GM21528 (cell line): ENCODE data around the gene A2M.

Experiments used
- ATAC-seq: cut with Tn5 transposase; IDR thresholded peaks from one replicate; pipeline ENCODE4 v1.9.1; 2021; ENCODE audit warnings: mild to moderate bottlenecking, moderate library complexity; ENCODE audit not compliant: unreplicated experiment, low FRiP score

The A2M gene

DNA sequence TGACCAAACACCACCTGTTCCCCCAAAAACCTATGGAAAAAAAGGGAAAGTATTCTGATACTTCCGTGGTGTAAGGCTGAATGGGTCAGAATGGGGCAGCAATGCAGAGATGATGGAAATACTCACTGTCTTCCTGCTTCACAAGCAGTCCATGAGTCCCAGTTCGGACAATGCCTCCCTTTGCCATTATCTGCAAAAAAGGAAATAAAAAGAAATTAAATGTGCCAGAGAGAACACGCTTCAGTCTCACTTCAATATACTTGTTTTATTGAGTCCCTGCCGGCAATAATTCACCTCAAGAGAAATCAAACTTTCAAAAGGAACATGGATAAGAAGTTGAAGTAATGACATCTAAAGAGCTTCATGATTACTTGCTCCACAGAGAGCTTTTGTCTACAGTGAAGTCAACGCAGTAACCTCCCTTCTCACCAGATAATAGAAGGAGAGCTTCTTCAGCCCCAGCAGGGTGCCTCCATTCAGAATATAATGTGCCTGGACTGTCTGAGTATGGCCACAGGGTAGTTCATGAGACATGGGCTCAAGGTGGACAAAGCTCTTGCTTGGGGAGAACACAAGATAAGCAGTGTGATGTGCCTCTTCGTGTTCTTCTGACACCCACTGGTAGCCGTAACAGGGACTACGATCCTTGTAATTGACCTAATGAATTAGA lies 14.6 kb downstream of the A2M start:
- no peak for ATAC-seq

DNA sequence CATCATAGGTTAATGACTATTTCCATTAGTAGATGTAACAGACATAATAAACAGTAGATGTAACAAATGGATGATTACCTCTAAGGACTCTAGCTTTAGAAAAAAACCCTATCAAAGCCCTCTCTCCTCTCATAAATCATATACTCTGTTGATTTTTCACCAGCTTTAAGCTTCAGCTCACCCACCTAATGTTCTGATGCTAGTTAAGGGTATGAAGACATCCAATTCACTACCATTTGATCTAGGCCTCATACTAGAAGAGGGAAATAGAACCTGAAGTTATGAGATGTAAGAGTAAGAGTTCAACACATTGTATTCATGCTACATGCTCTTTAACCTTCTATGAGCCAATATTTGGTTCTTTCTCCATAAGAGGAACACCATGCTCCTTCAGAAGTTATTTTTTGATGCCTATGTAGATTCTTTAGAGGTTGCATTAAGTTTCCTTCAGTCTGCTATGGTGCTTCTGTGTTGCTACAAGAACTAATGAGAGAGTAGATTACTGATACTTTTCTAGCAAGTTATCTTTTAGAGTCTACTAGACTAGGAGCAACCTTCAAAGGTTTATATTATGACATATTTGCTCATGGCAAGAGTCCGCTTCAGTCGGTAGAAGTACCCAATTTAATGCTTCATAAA lies 16.0 kb downstream of the A2M start:
- no peak for ATAC-seq

DNA sequence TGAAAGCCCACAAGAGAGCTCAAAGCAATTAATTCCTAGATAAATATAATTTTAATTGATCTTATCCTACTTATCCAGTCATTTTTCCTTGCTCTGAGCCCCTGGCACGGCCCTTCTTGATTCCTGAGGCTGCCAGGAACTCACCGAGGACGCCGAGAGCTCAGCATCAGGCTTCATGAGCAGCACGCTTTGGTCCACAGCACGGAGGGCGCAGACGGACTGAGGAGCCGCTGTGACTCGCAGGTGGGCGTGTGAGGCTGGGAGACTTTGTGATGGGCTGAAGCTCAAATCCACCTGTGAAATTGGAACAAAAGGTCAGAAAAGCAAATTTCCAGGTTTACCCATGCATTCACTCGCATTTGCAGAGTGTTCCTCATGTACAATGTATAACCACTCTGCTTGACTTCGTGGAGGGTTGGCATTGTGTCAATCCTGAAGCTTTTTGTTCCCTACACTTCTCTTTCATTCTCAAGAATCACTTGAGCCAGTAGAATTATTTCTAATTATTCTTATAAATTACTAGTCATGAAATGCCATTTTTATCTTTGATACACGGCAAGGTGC lies 17.2 kb downstream of the A2M start:
- no peak for ATAC-seq

DNA sequence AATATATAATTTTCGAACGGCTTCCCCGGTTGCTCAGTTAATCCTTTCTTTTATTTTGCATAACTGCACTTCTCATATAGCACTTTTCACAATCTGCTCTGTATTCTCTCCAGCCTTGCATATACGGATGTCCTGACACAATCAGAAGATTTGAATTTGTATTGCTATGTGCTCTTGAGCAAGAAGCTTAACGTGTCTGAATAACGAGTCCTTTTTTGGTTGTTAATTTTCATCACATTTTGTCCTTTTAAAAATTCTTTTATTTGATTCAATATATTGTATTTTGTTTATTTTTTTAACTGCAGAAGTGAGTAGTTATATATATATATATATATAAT lies 17.6 kb downstream of the A2M start:
- ATAC-seq, result no peak

DNA sequence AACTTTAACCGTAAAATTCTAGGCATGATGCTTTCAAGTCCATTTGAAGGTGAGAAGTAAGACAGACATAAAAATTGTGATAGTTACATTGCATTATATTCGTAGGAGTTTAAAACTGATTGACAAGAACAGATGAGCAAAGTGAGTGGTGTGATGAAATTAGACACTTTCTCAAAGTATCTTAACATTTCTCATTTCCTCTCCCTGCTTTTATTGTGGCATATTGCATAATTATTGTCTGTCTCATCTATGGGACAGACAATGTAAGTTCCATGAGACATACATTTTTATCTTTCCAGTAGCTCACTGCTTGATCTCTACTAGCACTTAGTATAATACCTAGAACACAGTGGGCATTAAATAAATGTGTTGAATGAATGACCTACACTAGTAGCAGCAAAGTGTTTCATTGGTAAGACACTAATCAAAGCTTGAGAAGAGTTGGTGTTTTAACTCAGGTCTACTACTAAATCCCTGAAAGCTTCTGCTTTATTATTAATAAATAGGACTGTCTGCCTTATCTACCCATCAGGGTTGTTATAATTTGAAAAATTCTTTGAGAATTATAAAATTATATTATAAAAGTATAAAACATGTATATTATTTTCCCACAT lies 19.0 kb downstream of the A2M start:
- ATAC-seq, result no peak

DNA sequence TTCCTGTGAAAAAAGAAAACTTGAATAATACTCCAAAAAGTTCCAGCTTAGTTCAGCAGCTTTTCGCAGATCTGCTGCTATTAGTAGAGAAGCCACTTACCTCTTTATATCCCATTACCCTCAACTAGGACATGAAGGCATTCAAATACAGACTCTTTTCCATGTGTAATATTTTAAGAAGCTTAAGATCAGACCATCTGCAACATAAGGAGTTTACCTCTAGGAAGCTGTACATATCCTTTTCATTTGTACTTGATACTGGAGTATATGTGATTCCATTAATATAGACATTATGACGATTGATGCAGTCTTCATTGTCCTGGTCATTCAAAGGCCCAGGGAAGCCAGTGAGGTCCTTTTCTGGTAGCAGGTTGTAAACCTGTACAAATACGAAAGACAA lies 20.4 kb downstream of the A2M start:
- no peak for ATAC-seq

DNA sequence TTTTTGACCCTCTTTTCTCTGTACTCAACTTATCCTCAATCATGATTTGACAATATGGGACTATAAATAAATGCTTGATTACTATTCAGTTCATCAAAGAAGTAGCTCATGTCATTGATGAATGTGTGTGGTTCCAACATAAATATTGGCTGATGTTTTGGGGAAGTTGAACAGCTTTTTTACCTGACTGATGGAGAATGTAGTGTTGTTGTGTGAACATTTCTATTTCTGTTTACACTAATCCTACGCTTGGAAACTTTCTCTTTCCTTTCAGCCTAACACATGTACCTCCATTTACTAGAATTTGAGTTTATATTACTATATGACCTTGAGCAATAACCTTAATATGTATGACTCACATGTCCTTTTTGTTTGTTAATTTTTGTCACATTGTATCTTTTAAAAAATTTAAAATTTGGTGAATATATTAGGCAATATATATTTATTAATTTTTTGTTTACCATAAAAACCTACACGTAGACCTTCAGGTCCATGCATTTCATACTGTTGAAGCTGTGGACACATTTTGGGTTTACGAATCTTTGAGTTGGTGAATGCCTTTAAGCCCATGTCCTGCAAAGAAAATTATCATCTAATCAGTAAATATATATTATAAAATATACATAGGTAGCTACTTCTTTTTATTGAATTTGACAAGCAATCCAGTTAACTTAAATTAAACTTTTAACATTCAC lies 21.1 kb downstream of the A2M start:
- no peak for ATAC-seq

DNA sequence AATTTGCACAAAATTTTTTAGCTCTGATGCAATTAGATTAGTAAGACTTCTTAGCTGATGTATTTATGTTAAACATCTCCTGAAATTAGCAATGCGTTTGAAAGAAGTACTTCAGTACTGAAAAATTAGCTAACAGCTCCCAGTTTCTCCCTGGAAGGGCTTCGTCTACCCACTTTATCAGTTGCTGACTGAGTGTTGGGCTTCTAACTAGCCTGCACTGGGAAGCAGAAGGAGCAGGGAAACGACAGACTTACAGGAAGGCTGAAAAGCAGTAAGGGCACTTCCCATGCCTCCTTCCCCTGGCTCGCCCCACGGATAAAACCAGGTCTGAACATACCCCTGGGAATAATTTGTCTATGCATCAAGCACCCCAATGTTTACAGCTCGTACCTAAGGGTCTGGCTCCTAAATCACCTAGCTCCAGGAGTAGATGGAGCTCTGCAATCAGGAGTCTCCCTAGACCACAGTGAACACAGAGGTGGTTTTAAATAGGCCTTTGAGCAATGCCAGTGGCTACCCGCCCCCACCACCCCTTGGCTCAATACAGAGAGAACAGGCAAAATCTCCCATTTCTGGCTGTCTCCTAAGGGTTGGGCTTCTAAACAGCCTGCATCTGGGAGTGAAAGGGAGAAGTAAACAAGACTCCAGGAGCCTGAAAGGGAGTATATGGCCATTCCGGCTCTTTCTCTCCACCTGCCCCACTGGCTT lies 23.7 kb downstream of the A2M start:
- ATAC-seq, result no peak

DNA sequence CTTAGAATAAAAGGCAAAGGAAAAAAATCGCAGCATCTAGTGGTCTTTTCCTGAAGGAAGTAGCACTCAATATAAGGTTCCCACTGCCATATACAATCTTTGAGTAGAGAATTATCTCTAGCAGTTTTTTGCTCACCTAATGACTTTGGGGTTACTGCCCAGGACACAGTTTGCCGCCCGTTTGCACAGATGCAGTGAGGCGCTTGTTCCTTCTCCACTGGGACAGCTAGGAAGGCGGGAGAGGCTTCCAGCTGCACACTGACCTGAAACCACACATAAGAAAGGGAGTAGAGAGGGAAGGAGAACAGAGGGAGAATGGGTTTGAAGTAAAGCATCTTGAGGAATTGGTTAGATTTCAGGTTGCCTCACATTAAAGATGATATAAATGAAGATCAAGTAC lies 25.5 kb downstream of the A2M start:
- ATAC-seq, result no peak

DNA sequence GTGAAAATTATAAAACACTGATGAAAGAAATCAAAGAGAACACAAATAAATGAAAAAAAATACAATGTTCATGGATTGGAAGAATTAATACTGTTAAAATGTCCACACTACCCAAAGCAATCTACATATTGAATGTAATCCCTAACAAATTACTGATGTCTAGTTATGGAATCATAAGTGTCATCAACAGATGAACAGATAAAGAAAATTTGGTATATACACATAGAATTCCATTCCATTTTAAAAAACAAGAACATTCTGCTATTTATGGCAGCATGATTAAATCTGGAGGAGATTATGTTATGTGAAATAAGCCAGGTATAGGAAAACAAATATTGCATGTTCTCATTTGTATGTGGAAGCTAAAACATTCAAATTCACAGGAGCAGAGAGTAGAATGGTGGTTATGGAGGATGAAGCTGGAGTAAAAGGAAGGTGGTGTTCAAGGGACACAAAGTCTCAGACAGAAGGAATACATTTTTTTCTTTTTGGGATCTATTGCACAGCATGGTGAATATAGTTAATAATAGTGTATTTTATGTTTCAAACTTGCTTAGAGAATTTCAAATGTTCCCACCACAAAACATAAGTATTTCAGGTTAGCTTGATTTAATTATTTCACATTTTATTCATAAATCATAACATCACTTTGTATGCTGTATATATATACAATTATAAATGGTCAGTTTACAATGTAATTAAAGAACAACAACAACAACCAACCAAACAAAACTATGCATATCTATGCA lies 28.5 kb downstream of the A2M start:
- no peak for ATAC-seq

DNA sequence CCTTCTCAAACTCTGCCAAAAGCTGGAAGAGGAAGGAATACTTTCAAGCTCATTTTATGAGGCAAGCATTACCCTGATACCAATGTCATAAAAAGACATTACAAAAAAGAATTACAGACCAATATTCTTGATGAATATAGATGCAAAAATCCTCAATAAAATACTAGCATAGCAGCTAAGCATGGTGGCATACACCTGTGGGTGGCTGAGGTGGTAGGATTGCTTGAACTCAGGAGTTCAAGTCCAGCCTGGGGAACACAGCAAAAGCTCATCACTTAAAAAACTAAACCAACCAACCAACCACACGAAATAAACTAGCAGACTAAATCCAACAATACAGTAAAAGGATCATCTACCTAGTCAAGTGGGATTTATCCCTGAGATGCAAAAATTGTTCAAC lies 29.6 kb downstream of the A2M start:
- no peak for ATAC-seq

DNA sequence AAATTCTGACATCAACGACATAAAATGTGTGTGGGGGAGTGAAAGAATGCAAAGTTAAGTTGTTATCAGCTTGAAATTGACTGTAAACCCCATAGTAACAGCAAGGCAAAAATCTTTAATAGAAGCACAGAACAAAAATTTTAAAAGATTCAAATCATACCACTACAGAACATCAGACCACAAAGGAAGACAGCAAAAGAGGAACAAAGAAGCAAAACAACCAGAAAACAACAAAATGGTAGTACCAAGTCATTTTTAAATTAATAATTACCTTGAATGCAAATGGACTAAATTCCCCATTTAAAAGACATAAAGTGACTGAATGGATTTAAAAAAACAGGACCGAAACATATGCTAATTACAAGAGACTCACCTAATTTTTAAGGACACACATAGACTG lies 31.3 kb downstream of the A2M start:
- no peak for ATAC-seq

DNA sequence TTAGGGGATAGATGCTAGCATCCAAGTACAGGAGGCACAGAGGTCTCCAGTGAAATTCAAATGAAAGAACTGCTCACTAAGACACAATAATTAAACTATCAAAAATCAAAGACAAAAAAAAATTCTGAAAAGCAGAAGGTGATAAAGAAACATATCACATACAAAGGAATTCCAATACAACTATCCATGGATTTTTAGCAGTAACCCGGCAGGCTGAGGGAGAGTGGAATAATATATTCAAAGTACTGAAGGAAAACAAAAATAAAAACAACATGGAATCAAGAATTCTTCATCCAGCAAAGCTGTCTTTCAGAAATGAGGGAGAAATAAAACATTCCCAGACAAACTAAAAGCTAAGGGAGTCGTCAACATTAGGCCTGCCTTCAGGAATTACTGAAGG lies 31.9 kb downstream of the A2M start:
- ATAC-seq, result no peak

DNA sequence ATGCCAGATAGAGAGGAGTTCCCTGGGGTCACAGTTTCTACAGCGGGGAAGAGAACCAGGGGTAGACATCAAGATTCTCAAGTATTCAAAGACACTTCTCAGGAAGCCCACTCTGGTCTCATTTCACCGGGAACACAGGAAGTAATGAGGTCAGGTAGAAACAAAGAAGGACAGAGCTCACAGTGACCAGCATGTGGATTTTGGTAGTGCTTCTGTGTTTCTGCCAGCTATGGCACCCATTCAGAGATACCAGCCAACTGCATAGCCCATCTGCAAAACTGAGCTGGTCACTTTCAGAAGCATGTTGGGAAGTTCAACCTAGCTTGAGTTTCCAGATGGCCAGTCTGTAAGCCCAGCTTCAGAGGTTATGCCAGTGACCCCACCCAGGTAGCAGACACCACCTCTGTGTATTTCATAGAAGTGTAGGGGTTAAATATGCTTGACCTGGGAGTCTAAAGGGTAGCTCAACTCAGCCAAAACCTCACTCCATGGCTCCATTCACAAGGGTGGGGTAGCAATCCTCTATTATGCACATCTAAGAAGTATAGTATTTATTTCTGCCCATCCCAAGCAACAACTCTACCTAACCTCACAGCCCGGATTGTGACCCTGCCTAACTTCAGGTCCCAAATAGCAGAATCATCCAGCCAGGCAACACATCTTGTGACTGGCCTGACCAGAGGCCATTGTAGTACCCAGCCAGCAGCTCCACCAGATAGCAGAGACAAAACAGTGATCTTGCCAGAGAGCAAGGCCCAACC lies 33.9 kb downstream of the A2M start:
- no peak for ATAC-seq

DNA sequence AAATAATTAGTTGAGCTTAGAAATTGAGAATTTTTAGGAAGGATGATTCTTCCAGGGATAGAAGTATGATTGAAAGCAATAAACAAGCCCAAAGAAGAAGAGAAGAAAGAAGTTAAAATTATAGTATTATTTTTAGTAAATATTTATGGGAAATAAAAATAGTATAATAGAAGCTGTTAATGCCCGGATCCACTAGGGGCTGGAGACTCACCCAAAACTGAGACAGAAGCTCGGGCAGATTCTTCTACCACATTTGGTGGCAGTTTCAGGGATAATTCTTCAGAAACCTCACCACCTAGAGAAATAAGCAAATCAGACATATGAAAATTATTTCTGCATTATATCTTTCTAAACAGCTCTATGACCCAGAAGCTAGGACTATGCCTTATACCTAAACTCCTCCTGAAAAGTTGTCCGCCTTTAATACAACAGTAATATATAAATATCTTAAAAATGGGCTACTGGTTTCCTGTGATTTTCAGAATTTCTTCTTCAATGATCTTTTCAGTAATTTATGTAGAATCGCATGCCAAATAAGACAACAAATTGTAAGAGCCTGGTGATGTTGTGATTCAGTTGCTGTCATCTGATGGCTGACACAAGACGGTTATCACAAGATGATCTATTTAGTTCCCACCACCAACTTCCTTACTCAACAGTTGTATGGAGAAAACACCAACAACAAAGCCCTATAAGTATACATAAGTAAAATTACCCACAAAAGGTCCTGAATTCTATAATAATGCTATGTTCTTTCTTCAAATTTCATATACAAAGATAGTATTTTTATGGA lies 35.6 kb downstream of the A2M start:
- no peak for ATAC-seq

DNA sequence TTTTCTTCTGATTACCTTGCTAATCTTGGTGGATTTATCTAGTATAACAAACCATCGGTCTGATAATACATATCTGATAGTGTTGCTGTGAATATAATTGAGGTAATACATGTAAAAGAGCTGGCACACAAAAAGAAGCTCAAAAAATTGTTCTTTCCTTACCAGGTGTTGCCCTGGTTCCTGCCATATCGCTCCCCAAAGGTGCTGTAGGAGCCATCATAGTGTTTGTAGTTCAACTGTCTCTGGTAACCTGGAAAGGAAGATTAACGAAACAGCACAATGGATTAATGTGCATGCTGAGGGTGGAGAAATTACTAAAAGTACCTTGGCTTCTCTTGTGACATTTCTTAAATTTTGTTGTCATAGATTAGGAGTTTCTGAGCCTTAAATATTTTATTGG lies 36.6 kb downstream of the A2M start:
- no peak for ATAC-seq

DNA sequence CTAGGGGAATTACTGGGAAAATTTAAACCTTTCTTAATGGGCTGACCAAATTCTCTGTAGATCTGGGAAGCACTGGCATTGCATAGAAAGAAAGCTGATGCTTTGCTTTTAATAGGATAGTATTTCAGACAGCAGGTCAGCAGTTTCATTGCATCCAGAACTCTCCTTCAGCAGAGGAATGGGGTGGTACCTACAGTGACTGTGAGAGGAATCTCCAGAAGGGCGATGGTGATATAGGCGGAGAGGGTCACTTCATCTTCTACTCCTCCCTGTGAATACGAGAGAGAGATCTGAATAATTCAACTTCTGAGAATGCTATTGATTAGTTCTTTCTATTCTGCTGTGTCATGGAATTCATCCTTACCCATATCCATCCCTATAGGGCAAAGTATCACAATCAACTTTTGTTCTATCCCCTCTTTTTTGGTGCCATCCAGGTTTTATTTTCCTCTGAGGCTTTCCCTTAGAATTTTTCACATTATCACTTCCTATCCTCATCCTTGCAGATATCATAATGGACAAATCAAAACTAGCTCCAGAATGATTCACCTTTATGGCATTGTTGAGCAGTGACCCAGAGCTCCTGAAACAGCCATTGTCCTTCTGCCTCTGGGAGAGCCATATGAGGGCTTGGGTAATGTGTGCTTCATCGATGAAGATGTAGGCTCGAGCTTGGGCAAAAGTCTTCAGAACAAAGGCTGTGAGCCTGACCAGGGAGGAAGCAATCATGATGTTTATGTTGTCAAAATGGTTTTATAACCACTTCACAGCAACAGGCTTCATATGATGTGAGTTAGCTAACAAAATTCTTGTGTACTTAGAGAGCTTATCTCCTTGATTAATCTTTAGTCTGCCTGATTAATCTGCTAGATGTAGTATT lies 38.3 kb downstream of the A2M start:
- ATAC-seq, result no peak

DNA sequence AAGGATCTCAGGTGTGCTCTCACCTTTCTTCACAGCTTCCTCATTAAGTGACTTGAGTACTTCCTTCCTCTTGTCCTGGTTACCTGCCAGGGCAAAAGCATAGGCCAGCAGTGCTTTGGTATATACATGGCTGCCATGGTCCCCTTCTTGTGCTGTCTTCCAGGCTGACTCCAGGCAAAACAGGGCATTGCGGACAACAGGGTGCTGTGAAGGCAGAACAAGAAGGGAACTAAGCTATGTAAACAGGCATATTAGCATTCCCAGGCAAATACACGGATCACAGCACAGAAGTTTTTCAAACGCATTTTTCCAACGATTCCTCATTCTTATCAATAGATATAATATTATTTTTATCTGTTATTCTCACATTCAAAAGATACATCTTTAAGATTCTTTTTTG lies 39.0 kb downstream of the A2M start:
- no peak for ATAC-seq
